IMR-90 (cell line): ENCODE data around the gene RELL1. TPM values are rescaled to one million over a fixed set of nuclear protein-coding genes. Genes with fewer than 3 reads are reported as not detected.

Experiments
- ATAC-seq: fragments of 200-7000 bp; cut with Tn5 transposase; 2 replicates; pipeline ENCODE4 v1.9.1; 2020; ENCODE audit warnings: low read depth, mild to moderate bottlenecking, moderate library complexity
- BruUV-seq: library from RNA; stranded (reverse); fragments of 400-500 nt; replicated peaks from 2 replicates; lab custom pipeline; 2021; lab: Mats Ljungman, UMichigan
- CTCF ChIA-PET: fragments of 300-600 bp; formaldehyde crosslinking; extraction: SDS; loops from one replicate; lab custom pipeline; 2021; ENCODE audit warnings: antibody characterized with exemption; lab: Yijun Ruan, JAX
- POLR2A ChIA-PET: fragments of 300-600 bp; sonication (Branson Sonifier 250); formaldehyde crosslinking; loops from one replicate; lab custom pipeline; 2022; ENCODE audit warnings: antibody characterized with exemption; ENCODE audit not compliant: unreplicated experiment; lab: Charles Lee
- DNase-seq: peaks from one replicate; pipeline ENCODE4 v3.0.0; 2013
- H2AFZ ChIP-seq: replicated peaks from 2 replicates; pipeline ENCODE3; 2013; ENCODE audit warnings: low read length, mild to moderate bottlenecking; ENCODE audit not compliant: poor library complexity
- H2AK5ac ChIP-seq: 2 replicates; pipeline ENCODE4 v1.6.1; 2013; ENCODE audit warnings: low read depth, low read length, inconsistent platforms
- H2AK9ac ChIP-seq: replicated peaks from 2 replicates; pipeline ENCODE3; 2013; ENCODE audit warnings: mild to moderate bottlenecking, low read depth, low read length, moderate library complexity; ENCODE audit not compliant: poor library complexity
- H2BK120ac ChIP-seq: 2 replicates; pipeline ENCODE4 v1.6.1; 2013; ENCODE audit warnings: low read depth, low read length, inconsistent platforms
- H2BK15ac ChIP-seq: 3 replicates; pipeline ENCODE4 v1.6.1; 2013; ENCODE audit warnings: low read depth, low read length, inconsistent platforms
- H2BK20ac ChIP-seq: 2 replicates; pipeline ENCODE4 v1.6.1; 2013; ENCODE audit warnings: low read depth, mild to moderate bottlenecking, inconsistent platforms, low read length, moderate library complexity
- H2BK5ac ChIP-seq: 2 replicates; pipeline ENCODE4 v1.6.1; 2013; ENCODE audit warnings: mild to moderate bottlenecking, low read depth, low read length, inconsistent platforms; ENCODE audit not compliant: poor library complexity, severe bottlenecking
- H3K14ac ChIP-seq: replicated peaks from 2 replicates; pipeline ENCODE4 v1.6.1; 2013; ENCODE audit warnings: low read depth, low read length, inconsistent platforms
- H3K18ac ChIP-seq: 2 replicates; pipeline ENCODE4 v1.6.1; 2013; ENCODE audit warnings: low read depth, low read length, control low read depth
- H3K23ac ChIP-seq: 2 replicates; pipeline ENCODE4 v1.6.1; 2013; ENCODE audit warnings: low read depth, low read length, inconsistent platforms
- H3K27ac ChIP-seq: 2 replicates; pipeline ENCODE4 v1.5.1; 2013; ENCODE audit warnings: mild to moderate bottlenecking, control low read depth, low read length; ENCODE audit not compliant: insufficient read depth
- H3K27me3 ChIP-seq: 2 replicates; pipeline ENCODE4 v1.6.1; 2013; ENCODE audit warnings: low read length; ENCODE audit not compliant: control insufficient read depth, insufficient read depth
- H3K36me3 ChIP-seq: 2 replicates; pipeline ENCODE4 v1.6.1; 2013; ENCODE audit warnings: low read length, mixed read lengths; ENCODE audit not compliant: control insufficient read depth, insufficient read depth
- H3K4ac ChIP-seq: 2 replicates; pipeline ENCODE4 v1.6.1; 2013; ENCODE audit warnings: low read depth, low read length, inconsistent platforms
- H3K4me1 ChIP-seq: 2 replicates; pipeline ENCODE4 v1.6.1; 2013; ENCODE audit warnings: low read length, mixed read lengths; ENCODE audit not compliant: control insufficient read depth, insufficient read depth
- H3K4me2 ChIP-seq: 2 replicates; pipeline ENCODE4 v1.6.1; 2013; ENCODE audit warnings: low read depth, mild to moderate bottlenecking, control low read depth, low read length, moderate library complexity
- H3K4me3 ChIP-seq: 2 replicates; pipeline ENCODE4 v1.5.1; 2013; ENCODE audit warnings: low read depth, mild to moderate bottlenecking, control low read depth, low read length, moderate library complexity; ENCODE audit not compliant: insufficient read depth
- H3K56ac ChIP-seq: 2 replicates; pipeline ENCODE4 v1.6.1; 2013; ENCODE audit warnings: low read length, inconsistent platforms; ENCODE audit not compliant: insufficient read depth; ENCODE audit errors: extremely low read depth
- H3K79me1 ChIP-seq, 2 experiments: 2 replicates each; pipeline ENCODE4 v1.6.1; 2013; ENCODE audit warnings: low read length in 2 of 2, inconsistent platforms in 1 of 2, low read depth in 1 of 2
- H3K9ac ChIP-seq: 2 replicates; pipeline ENCODE4 v1.6.1; 2013; ENCODE audit warnings: low read depth, low read length, control low read depth
- H3K9me1 ChIP-seq: 2 replicates; pipeline ENCODE4 v1.6.1; 2013; ENCODE audit warnings: low read length, inconsistent platforms; ENCODE audit not compliant: insufficient read depth
- H3K9me3 ChIP-seq: 2 replicates; pipeline ENCODE4 v1.6.1; 2013; ENCODE audit warnings: low read length; ENCODE audit not compliant: control insufficient read depth, insufficient read depth
- H4K20me1 ChIP-seq: 2 replicates; pipeline ENCODE4 v1.6.1; 2013; ENCODE audit warnings: low read length, inconsistent platforms; ENCODE audit not compliant: insufficient read depth
- H4K5ac ChIP-seq: 2 replicates; pipeline ENCODE4 v1.6.1; 2013; ENCODE audit warnings: mild to moderate bottlenecking, low read depth, low read length, control low read depth
- H4K8ac ChIP-seq, 2 experiments: 2 replicates each; pipeline ENCODE4 v1.6.1; 2013; ENCODE audit warnings: low read depth in 2 of 2, low read length in 2 of 2, control low read depth in 1 of 2, inconsistent platforms in 1 of 2
- H4K91ac ChIP-seq: 2 replicates; pipeline ENCODE4 v1.6.1; 2013; ENCODE audit warnings: low read depth, low read length, inconsistent platforms; ENCODE audit not compliant: insufficient read depth
- BHLHE40 ChIP-seq: fragments of 150-350 bp; IDR thresholded peaks from 2 replicates; pipeline ENCODE4 v1.6.1; 2016; ENCODE audit warnings: mild to moderate bottlenecking, low read depth, low read length
- CEBPB ChIP-seq: IDR thresholded peaks from 2 replicates; pipeline ENCODE4 v1.6.1; 2012; ENCODE audit warnings: low read depth, low read length, improper control_type of control experiment
- CHD1 ChIP-seq: IDR thresholded peaks from 2 replicates; pipeline ENCODE4 v1.6.1; 2012; ENCODE audit warnings: low read depth, low read length, improper control_type of control experiment
- FOS ChIP-seq: fragments of 150-350 bp; IDR thresholded peaks from 2 replicates; pipeline ENCODE4 v1.6.1; 2016; ENCODE audit warnings: low read depth, low read length
- MAFK ChIP-seq: IDR thresholded peaks from 2 replicates; pipeline ENCODE4 v1.6.1; 2012; ENCODE audit warnings: low read depth, low read length, improper control_type of control experiment
- MAZ ChIP-seq: IDR thresholded peaks from 2 replicates; pipeline ENCODE4 v1.6.1; 2012; ENCODE audit warnings: low read depth, mild to moderate bottlenecking, low read length, improper control_type of control experiment, moderate library complexity, borderline replicate concordance
- MXI1 ChIP-seq: IDR thresholded peaks from 2 replicates; pipeline ENCODE4 v1.6.1; 2012; ENCODE audit warnings: low read depth, mild to moderate bottlenecking, low read length, moderate library complexity, borderline replicate concordance
- NFE2L2 ChIP-seq: fragments of 150-350 bp; IDR thresholded peaks from 2 replicates; pipeline ENCODE4 v1.6.1; 2016; ENCODE audit warnings: low read depth, mild to moderate bottlenecking, low read length
- POLR2A ChIP-seq: IDR thresholded peaks from 2 replicates; pipeline ENCODE4 v1.6.1; 2012; ENCODE audit warnings: mild to moderate bottlenecking, low read depth, low read length
- RAD21 ChIP-seq: IDR thresholded peaks from 2 replicates; pipeline ENCODE4 v1.6.1; 2012; ENCODE audit warnings: low read length, improper control_type of control experiment
- RCOR1 ChIP-seq: IDR thresholded peaks from 2 replicates; pipeline ENCODE4 v1.6.1; 2012; ENCODE audit warnings: mild to moderate bottlenecking, low read length, improper control_type of control experiment; ENCODE audit not compliant: insufficient replicate concordance
- RFX5 ChIP-seq: IDR thresholded peaks from 2 replicates; pipeline ENCODE4 v1.8.0; 2012; ENCODE audit warnings: low read depth, mild to moderate bottlenecking, low read length, moderate library complexity
- SMC3 ChIP-seq: fragments of 150-350 bp; IDR thresholded peaks from 2 replicates; pipeline ENCODE4 v1.6.1; 2016; ENCODE audit warnings: low read depth, mild to moderate bottlenecking, antibody characterized with exemption, low read length, moderate library complexity
- WGBS, 2 experiments: methylation state at CpG; one replicate each; pipeline versions ENCODE4 v1.1.5 to v1.1.7; 2013; ENCODE audit warnings: missing lambda C conversion rate in 2 of 2; ENCODE audit not compliant: insufficient read length in 1 of 2; ENCODE audit errors: extremely low coverage in 2 of 2; 5-methylcytosine and 5-hydroxymethylcytosine counted together
- dilution Hi-C: fragments of 300-500 bp; cut with HindIII; formaldehyde crosslinking; loops from one replicate; pipeline ENCODE4 v1.14.3; 2018; ENCODE audit warnings: low sequenced_read_pairs; ENCODE audit not compliant: unreplicated experiment
- in situ Hi-C: fragments of 300-500 bp; cut with MboI; formaldehyde crosslinking; loops from 3 replicates; pipeline ENCODE4 v1.14.3; 2019; ENCODE audit warnings: low sequenced_read_pairs, inconsistent platforms, mixed read lengths
- intact Hi-C: fragments of 100-400 bp; cut with micrococcal nuclease; formaldehyde crosslinking; loops from 2 replicates; pipeline ENCODE4 v1.10.0; 2022
- polyA plus RNA-seq, 3 experiments: library from polyadenylated mRNA; depleted of rRNA; stranded (reverse); fragments of >200 nt; gene quantifications; 2 replicates each; pipeline ENCODE4 v1.2.3, GENCODE V29; 2012; ENCODE audit warnings: low replicate concordance in 1 of 3
- total RNA-seq: library from RNA; depleted of rRNA; stranded (reverse); fragments of >200 nt; gene quantifications from 2 replicates; pipeline ENCODE4 v1.2.3, GENCODE V29; 2012
- TF ChIP-seq, protein P1 (sequence below): conservative IDR thresholded peaks from 2 replicates; pipeline ENCODE4 v1.5.1; 2012; ENCODE audit warnings: mild to moderate bottlenecking, low read depth, low read length, improper control_type of control experiment
- TF ChIP-seq, protein P2 (sequence below): fragments of 150-350 bp; IDR thresholded peaks from 2 replicates; pipeline ENCODE4 v1.6.1; 2017; ENCODE audit warnings: mild to moderate bottlenecking, antibody characterized with exemption, low read length, low read depth
- TF ChIP-seq, protein P3 (sequence below): fragments of 150-350 bp; IDR thresholded peaks from 2 replicates; pipeline ENCODE4 v1.6.1; 2016; ENCODE audit warnings: low read depth, mild to moderate bottlenecking, low read length, moderate library complexity, borderline replicate concordance

The RELL1 gene
- total and polyA plus RNA-seq, 2 of the 4 experiments (the other 2 are of a cell fraction) = 6.8 to 39.6 TPM

DNA sequence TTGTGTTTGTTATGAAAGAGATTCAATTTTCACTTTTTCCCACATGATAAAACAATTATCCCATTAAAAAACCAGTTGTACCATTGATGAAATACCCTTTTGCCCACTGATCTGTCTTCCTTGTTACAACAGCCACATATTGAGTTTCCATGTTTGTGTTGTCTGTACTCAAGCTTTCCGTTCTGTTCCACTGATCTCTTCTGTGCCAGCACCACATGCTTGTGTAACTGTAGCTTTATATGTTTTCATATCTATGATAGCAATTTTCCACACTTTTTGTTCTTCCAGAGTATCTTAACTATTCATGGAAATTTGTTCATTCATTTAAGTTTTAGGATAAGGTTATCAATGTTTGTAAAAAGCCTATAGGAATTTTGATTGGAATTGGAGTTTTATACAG is 24.3 kb upstream of the RELL1 start:
- no peak overlapping the region for H2AK9ac ChIP-seq
- H2AFZ ChIP-seq = no peak overlapping the region
- in situ Hi-C loops (no loop called here), dilution Hi-C loops (no loop called here), intact Hi-C loops (no loop called here)
- H3K9me3 ChIP-seq = no peaks in the 10 kb centered on the region
- no TSS peak for BruUV-seq
- TF ChIP-seq RAD21 (no peak), MXI1 (no peak), BHLHE40 (no peak), MAFK (no peak), CEBPB (no peak), POLR2A (no peak), FOS (no peak), MAZ (no peak), RCOR1 (no peak), RFX5 (no peak), CHD1 (no peak), SMC3 (no peak), NFE2L2 (no peak)
- TF ChIP-seq, protein P1, sequence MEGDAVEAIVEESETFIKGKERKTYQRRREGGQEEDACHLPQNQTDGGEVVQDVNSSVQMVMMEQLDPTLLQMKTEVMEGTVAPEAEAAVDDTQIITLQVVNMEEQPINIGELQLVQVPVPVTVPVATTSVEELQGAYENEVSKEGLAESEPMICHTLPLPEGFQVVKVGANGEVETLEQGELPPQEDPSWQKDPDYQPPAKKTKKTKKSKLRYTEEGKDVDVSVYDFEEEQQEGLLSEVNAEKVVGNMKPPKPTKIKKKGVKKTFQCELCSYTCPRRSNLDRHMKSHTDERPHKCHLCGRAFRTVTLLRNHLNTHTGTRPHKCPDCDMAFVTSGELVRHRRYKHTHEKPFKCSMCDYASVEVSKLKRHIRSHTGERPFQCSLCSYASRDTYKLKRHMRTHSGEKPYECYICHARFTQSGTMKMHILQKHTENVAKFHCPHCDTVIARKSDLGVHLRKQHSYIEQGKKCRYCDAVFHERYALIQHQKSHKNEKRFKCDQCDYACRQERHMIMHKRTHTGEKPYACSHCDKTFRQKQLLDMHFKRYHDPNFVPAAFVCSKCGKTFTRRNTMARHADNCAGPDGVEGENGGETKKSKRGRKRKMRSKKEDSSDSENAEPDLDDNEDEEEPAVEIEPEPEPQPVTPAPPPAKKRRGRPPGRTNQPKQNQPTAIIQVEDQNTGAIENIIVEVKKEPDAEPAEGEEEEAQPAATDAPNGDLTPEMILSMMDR = no peak
- TF ChIP-seq, protein P2, sequence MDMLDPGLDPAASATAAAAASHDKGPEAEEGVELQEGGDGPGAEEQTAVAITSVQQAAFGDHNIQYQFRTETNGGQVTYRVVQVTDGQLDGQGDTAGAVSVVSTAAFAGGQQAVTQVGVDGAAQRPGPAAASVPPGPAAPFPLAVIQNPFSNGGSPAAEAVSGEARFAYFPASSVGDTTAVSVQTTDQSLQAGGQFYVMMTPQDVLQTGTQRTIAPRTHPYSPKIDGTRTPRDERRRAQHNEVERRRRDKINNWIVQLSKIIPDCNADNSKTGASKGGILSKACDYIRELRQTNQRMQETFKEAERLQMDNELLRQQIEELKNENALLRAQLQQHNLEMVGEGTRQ = no peak
- TF ChIP-seq, protein P3, sequence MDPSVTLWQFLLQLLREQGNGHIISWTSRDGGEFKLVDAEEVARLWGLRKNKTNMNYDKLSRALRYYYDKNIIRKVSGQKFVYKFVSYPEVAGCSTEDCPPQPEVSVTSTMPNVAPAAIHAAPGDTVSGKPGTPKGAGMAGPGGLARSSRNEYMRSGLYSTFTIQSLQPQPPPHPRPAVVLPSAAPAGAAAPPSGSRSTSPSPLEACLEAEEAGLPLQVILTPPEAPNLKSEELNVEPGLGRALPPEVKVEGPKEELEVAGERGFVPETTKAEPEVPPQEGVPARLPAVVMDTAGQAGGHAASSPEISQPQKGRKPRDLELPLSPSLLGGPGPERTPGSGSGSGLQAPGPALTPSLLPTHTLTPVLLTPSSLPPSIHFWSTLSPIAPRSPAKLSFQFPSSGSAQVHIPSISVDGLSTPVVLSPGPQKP = no peak
- H3K4me3 ChIP-seq = no peak overlapping the region
- H3K36me3 ChIP-seq = no peaks in the 10 kb centered on the region
- WGBS, 2 experiments = no CpG with 5 or more reads among the region's 1 CpG
- ChIA-PET CTCF (no interaction called here), POLR2A (no interaction called here)
- no peak overlapping the region for H4K91ac ChIP-seq
- ATAC-seq = no peak
- no peak overlapping the region for H3K14ac ChIP-seq
- H4K8ac ChIP-seq = no peak overlapping the region
- H4K5ac ChIP-seq = no peak overlapping the region
- H2AK5ac ChIP-seq = no peak overlapping the region
- H2BK15ac ChIP-seq = no peak overlapping the region
- H3K18ac ChIP-seq = no peak overlapping the region
- H3K23ac ChIP-seq = no peak overlapping the region
- H3K9me1 ChIP-seq = no peaks in the 10 kb centered on the region
- no peaks in the 10 kb centered on the region for H3K79me1 ChIP-seq
- H3K4ac ChIP-seq = no peak overlapping the region
- H2BK20ac ChIP-seq = no peak overlapping the region
- H2BK120ac ChIP-seq = no peak overlapping the region
- H3K4me1 ChIP-seq = no peaks in the 10 kb centered on the region
- H2BK5ac ChIP-seq = no peak overlapping the region
- peaks cover 8% of the 10 kb centered on the region for H3K27me3 ChIP-seq
- no peaks in the 10 kb centered on the region for H4K20me1 ChIP-seq
- H3K56ac ChIP-seq = no peak overlapping the region
- no peak overlapping the region for H3K9ac ChIP-seq
- DNase-seq = no peak
- no peak overlapping the region for H3K4me2 ChIP-seq
- H3K27ac ChIP-seq = no peak overlapping the region
